K562 (cell line): ENCODE results near the gene COL4A1. TPM values are rescaled to one million over a fixed set of nuclear protein-coding genes. Genes with fewer than 3 reads are reported as not detected.

Experiments
- ATAC-seq: fragments of 200-7000 bp; cut with Tn5 transposase; 3 replicates; pipeline ENCODE4 v1.9.1; 2020; ENCODE audit warnings: moderate library complexity
- BruUV-seq: library from RNA; stranded (reverse); fragments of 400-500 nt; replicated peaks from 2 replicates; lab custom pipeline; 2021; lab: Mats Ljungman, UMichigan
- CTCF ChIA-PET: fragments of 300-600 bp; formaldehyde crosslinking; extraction: SDS; loops from one replicate; lab custom pipeline; 2021; ENCODE audit warnings: low intra/inter-chr PET ratio; lab: Yijun Ruan, JAX
- POLR2A ChIA-PET: fragments of 300-600, 350-650 bp; sonication (Branson Sonifier 250); formaldehyde crosslinking; extraction: SDS; loops from one replicate; lab custom pipeline; 2021; ENCODE audit warnings: antibody characterized with exemption, inconsistent platforms; lab: Yijun Ruan, JAX
- DNase-seq, 4 experiments: peaks; one replicate each; pipeline versions ENCODE4 v3.0.0 to v3.0.0-alpha.2; 2011 to 2018; ENCODE audit warnings: low spot score in 3 of 4, mixed read lengths in 3 of 4; ENCODE audit errors: extremely low read depth in 1 of 4
- FAIRE-seq: peaks from 2 replicates; lab custom pipeline; 2011; peaks lifted over from hg19 to GRCh38; lab: Jason Lieb, UNC
- H2AFZ ChIP-seq: 2 replicates; pipeline ENCODE4 v1.6.0; 2011; ENCODE audit warnings: low read depth, low read length, control low read depth, inconsistent platforms
- H3K27ac ChIP-seq: fragments of 200-600 bp; 3 replicates; pipeline ENCODE4 v1.8.0; 2011; ENCODE audit warnings: low read depth, mild to moderate bottlenecking, control low read depth, inconsistent platforms, low read length, moderate library complexity, mixed read lengths; ENCODE audit errors: extremely low read depth
- H3K27me3 ChIP-seq, 2 experiments: fragments of 300-600 bp in 1 of 2; 2 replicates in 1 of 2; 3 replicates in 1 of 2; pipeline versions ENCODE4 v1.6.0 to v1.8.0; 2011; ENCODE audit warnings: inconsistent platforms in 2 of 2, low read length in 2 of 2, mild to moderate bottlenecking in 1 of 2, mixed read lengths in 1 of 2, moderate library complexity in 1 of 2; ENCODE audit not compliant: control insufficient read depth in 2 of 2, insufficient read depth in 2 of 2
- H3K36me3 ChIP-seq: fragments of 300-600 bp; 3 replicates; pipeline ENCODE4 v1.8.0; 2011; ENCODE audit warnings: mild to moderate bottlenecking, low read length, inconsistent platforms; ENCODE audit not compliant: control insufficient read depth, insufficient read depth
- H3K4me1 ChIP-seq, 2 experiments: fragments of 200-600 bp in 1 of 2; replicated peaks in 1 of 2; 2 replicates in 1 of 2; 3 replicates in 1 of 2; pipeline versions ENCODE4 v1.5.1 to v1.8.0; 2011; ENCODE audit warnings: inconsistent platforms in 2 of 2, low read length in 2 of 2, mild to moderate bottlenecking in 1 of 2, mixed read lengths in 1 of 2, moderate library complexity in 1 of 2; ENCODE audit not compliant: control insufficient read depth in 2 of 2, insufficient read depth in 2 of 2
- H3K4me2 ChIP-seq: 2 replicates; pipeline ENCODE4 v1.6.1; 2011; ENCODE audit warnings: low read length, control low read depth, inconsistent platforms, mixed read lengths; ENCODE audit not compliant: insufficient read depth
- H3K4me3 ChIP-seq: fragments of 200-600 bp; sonication (generic), shearing (Covaris generic); 2 replicates; pipeline ENCODE4 v1.5.1; 2016; ENCODE audit warnings: control low read depth, inconsistent platforms
- H3K79me2 ChIP-seq: fragments of 200-600 bp; 3 replicates; pipeline ENCODE4 v1.8.0; 2011; ENCODE audit warnings: low read length, inconsistent platforms; ENCODE audit not compliant: control insufficient read depth, insufficient read depth
- H3K9ac ChIP-seq, 2 experiments: 2 replicates each; pipeline versions ENCODE4 v1.6.0 to v1.6.1; 2011; ENCODE audit warnings: low read depth in 2 of 2, low read length in 2 of 2, control low read depth in 1 of 2, inconsistent platforms in 1 of 2, mild to moderate bottlenecking in 1 of 2, mixed read lengths in 1 of 2; ENCODE audit not compliant: insufficient read depth in 1 of 2
- H3K9me1 ChIP-seq: one replicate; pipeline ENCODE4 v1.6.0; 2011; ENCODE audit warnings: inconsistent platforms, mild to moderate bottlenecking, low read length, moderate library complexity; ENCODE audit not compliant: control insufficient read depth, insufficient read depth
- H3K9me3 ChIP-seq: replicated peaks from 2 replicates; pipeline ENCODE4 v1.5.1; 2011; ENCODE audit warnings: low read depth, low read length, inconsistent platforms; ENCODE audit not compliant: control insufficient read depth, insufficient read depth
- H4K20me1 ChIP-seq: replicated peaks from 2 replicates; pipeline ENCODE4 v1.6.1; 2011; ENCODE audit warnings: low read length, inconsistent platforms, mixed read lengths; ENCODE audit not compliant: control insufficient read depth, insufficient read depth
- DEAF1 ChIP-seq: fragments of 450-650 bp; formaldehyde crosslinking; IDR thresholded peaks from 2 replicates; pipeline ENCODE4 v1.4.0; 2020; ENCODE audit warnings: mild to moderate bottlenecking, moderate library complexity
- ETS2 ChIP-seq: IDR thresholded peaks from 2 replicates; pipeline ENCODE4 v1.6.1; 2016; ENCODE audit warnings: borderline replicate concordance, missing genetic modification characterization, mild to moderate bottlenecking, moderate library complexity, missing compliant biosample characterization; ENCODE audit not compliant: poor library complexity, severe bottlenecking
- FOXK2 ChIP-seq, 2 experiments: fragments of 450-650 bp; IDR thresholded peaks in 1 of 2; conservative IDR thresholded peaks in 1 of 2; 2 replicates each; pipeline ENCODE4 v1.6.1; 2016; ENCODE audit warnings: low read depth in 2 of 2, mild to moderate bottlenecking in 1 of 2
- HDGF ChIP-seq: fragments of 450-650 bp; IDR thresholded peaks from 2 replicates; pipeline ENCODE4 v1.6.1; 2016
- KAT7 ChIP-seq: sonication (generic); formaldehyde crosslinking; IDR thresholded peaks from 2 replicates; pipeline ENCODE4 v1.8.0; 2022; ENCODE audit warnings: missing genetic modification reagents, mild to moderate bottlenecking, borderline replicate concordance
- L3MBTL2 ChIP-seq: fragments of 450-650 bp; IDR thresholded peaks from 2 replicates; pipeline ENCODE4 v1.6.1; 2016; ENCODE audit warnings: mild to moderate bottlenecking, moderate library complexity
- MYBL2 ChIP-seq, 2 experiments: fragments of 450-650 bp in 1 of 2; sonication (generic) in 1 of 2; formaldehyde crosslinking in 1 of 2; IDR thresholded peaks; 2 replicates each; pipeline versions ENCODE4 v1.6.1 to v1.8.1; 2017 to 2022; ENCODE audit warnings: borderline replicate concordance in 1 of 2, inconsistent platforms in 1 of 2, low read depth in 1 of 2, mild to moderate bottlenecking in 1 of 2, missing genetic modification reagents in 1 of 2, moderate library complexity in 1 of 2
- NEUROD1 ChIP-seq: fragments of 150-350 bp; IDR thresholded peaks from 2 replicates; pipeline ENCODE4 v1.6.1; 2014; ENCODE audit warnings: borderline replicate concordance, low read length, low read depth; ENCODE audit not compliant: partially characterized antibody
- POU5F1 ChIP-seq: fragments of 150-350 bp; IDR thresholded peaks from 2 replicates; pipeline ENCODE4 v1.6.1; 2014; ENCODE audit warnings: borderline replicate concordance, low read length, low read depth, mild to moderate bottlenecking; ENCODE audit not compliant: partially characterized antibody
- RFX5 ChIP-seq: IDR thresholded peaks from 2 replicates; pipeline ENCODE4 v1.6.1; 2011; ENCODE audit warnings: low read depth, mild to moderate bottlenecking, improper control_type of control experiment, low read length
- SIN3A ChIP-seq, 2 experiments: fragments of 150-350 bp in 1 of 2; IDR thresholded peaks; 2 replicates each; pipeline ENCODE4 v1.6.1; 2011 to 2016; ENCODE audit warnings: borderline replicate concordance in 2 of 2, low read depth in 2 of 2, low read length in 2 of 2, mild to moderate bottlenecking in 2 of 2, moderate library complexity in 2 of 2; ENCODE audit not compliant: control insufficient read depth in 1 of 2
- SNRNP70 ChIP-seq: fragments of 200-400 bp; formaldehyde crosslinking; optimal IDR thresholded peaks from 2 replicates; pipeline ENCODE3; 2017; ENCODE audit warnings: low read depth, low read length
- TBL1XR1 ChIP-seq, 2 experiments: IDR thresholded peaks; 2 replicates each; pipeline ENCODE4 v1.6.1; 2012; ENCODE audit warnings: improper control_type of control experiment in 2 of 2, low read length in 2 of 2, mild to moderate bottlenecking in 1 of 2
- WGBS: fragments of 100-300 bp; shearing (Covaris generic); methylation state at CpG from one replicate; pipeline ENCODE4 v1.1.6; 2016; ENCODE audit warnings: low coverage, mixed read lengths; ENCODE audit not compliant: insufficient coverage; ENCODE audit errors: missing lambda C conversion rate; 5-methylcytosine and 5-hydroxymethylcytosine counted together
- in situ Hi-C: fragments of 300-500 bp; cut with MboI; formaldehyde crosslinking; loops from 4 replicates; pipeline ENCODE4 v1.15.0; 2018; ENCODE audit warnings: inconsistent platforms, mixed read lengths
- intact Hi-C: fragments of 100-400 bp; cut with micrococcal nuclease; formaldehyde crosslinking; loops from 2 replicates; pipeline ENCODE4 v1.14.2; 2022
- polyA plus RNA-seq, 8 experiments: library from polyadenylated mRNA; depleted of rRNA in 4 of 8; stranded (reverse) in 5 of 8; unstranded in 3 of 8; fragments of >200 nt; fragmentation: Nextera tagmentation in 2 of 8; fragmentation: Illumina TruSeq in 1 of 8; extraction: Ambion mirVana in 2 of 8; extraction: Trizol in 1 of 8; gene quantifications; 2 replicates each; pipeline versions ENCODE4 v1.2.1 to v1.2.3, GENCODE V29; 2011 to 2014; ENCODE audit warnings: inconsistent platforms in 1 of 8, missing spikeins in 1 of 8
- total RNA-seq, 7 experiments: library from RNA; depleted of rRNA in 6 of 7; stranded (reverse); fragments of >200 nt in 6 of 7; fragmentation: Illumina TruSeq in 2 of 7; extraction: Trizol in 2 of 7; gene quantifications; 2 replicates each; pipeline versions ENCODE4 v1.2.1 to v1.2.3, GENCODE V29; 2011 to 2021; ENCODE audit warnings: low replicate concordance in 1 of 7

The COL4A1 gene
- total and polyA plus RNA-seq, 9 of the 15 experiments (the other 6 are each of a cell fraction or from before 2014, with no cell fraction given) = 0.35 TPM; not detected in 8

GRCh38 chr13:110316196-110316595, 9.2 kb upstream of the COL4A1 start (continued):
- TF ChIP-seq RFX5 = no peak
- no peak for TF ChIP-seq KAT7 (CRISPR knock-in tag)
- TF ChIP-seq, all 486 proteins: peak for 0

GRCh38 chr13:110314516-110315245, 7.7 kb upstream of the COL4A1 start:
- no peaks in the 10 kb centered on the region for H3K79me2 ChIP-seq
- no peaks in the 10 kb centered on the region for H3K9me1 ChIP-seq
- 1% methylated on average over 12 of the region's 18 CpGs for WGBS
- H3K4me3 ChIP-seq = no peak overlapping the region
- intact Hi-C loops = no loop called here
- no peaks in the 10 kb centered on the region for H3K9me3 ChIP-seq
- no peak for FAIRE-seq
- ChIA-PET CTCF (no interaction called here), POLR2A (interaction anchor here (0.7 kb wide), 1 partner anchor 10 kb away, joined by 3 read pairs; no protein-coding TSS in a partner anchor)
- in situ Hi-C loops = no loop called here
- no peak for DNase-seq
- no peaks in the 10 kb centered on the region for H4K20me1 ChIP-seq
- H3K9ac ChIP-seq = no peak overlapping the region
- peaks cover 4 to 55% of the 10 kb centered on the region in 2 experiments; a peak in 4 of 5 replicates for H3K27me3 ChIP-seq
- no peak overlapping the region for H3K4me2 ChIP-seq
- BruUV-seq = no TSS peak
- H3K36me3 ChIP-seq = no peaks in the 10 kb centered on the region
- H3K4me1 ChIP-seq = no peaks in the 10 kb centered on the region
- no peak overlapping the region for H2AFZ ChIP-seq
- ATAC-seq = no peak
- H3K27ac ChIP-seq = no peak overlapping the region
- TF ChIP-seq DEAF1 (no peak), SNRNP70 (no peak), TBL1XR1 (IDR thresholded peaks at IDR 0.05; ENCODE audit: low read length in 2 of 2) (no peak), POU5F1 (no peak), SIN3A (IDR thresholded peaks at IDR 0.05; ENCODE audit: borderline replicate concordance in 2 of 2, control insufficient read depth in 1 of 2, low read depth in 2 of 2, low read length in 2 of 2) (no peak), HDGF (no peak), MYBL2 (IDR thresholded peaks at IDR 0.05; ENCODE audit: low read depth) (no peak), MYBL2 (CRISPR knock-in tag; IDR thresholded peaks at IDR 0.05; ENCODE audit: borderline replicate concordance) (no peak), FOXK2 (conservative IDR thresholded peaks at IDR 0.05 in 1 of 2, IDR thresholded peaks at IDR 0.05 in 1 of 2; ENCODE audit: low read depth in 2 of 2) (no peak), L3MBTL2 (no peak), ETS2 (tag) (no peak), NEUROD1 (no peak)
